ENCODE data around the gene TAL1.

TAL1 gene

DNA sequence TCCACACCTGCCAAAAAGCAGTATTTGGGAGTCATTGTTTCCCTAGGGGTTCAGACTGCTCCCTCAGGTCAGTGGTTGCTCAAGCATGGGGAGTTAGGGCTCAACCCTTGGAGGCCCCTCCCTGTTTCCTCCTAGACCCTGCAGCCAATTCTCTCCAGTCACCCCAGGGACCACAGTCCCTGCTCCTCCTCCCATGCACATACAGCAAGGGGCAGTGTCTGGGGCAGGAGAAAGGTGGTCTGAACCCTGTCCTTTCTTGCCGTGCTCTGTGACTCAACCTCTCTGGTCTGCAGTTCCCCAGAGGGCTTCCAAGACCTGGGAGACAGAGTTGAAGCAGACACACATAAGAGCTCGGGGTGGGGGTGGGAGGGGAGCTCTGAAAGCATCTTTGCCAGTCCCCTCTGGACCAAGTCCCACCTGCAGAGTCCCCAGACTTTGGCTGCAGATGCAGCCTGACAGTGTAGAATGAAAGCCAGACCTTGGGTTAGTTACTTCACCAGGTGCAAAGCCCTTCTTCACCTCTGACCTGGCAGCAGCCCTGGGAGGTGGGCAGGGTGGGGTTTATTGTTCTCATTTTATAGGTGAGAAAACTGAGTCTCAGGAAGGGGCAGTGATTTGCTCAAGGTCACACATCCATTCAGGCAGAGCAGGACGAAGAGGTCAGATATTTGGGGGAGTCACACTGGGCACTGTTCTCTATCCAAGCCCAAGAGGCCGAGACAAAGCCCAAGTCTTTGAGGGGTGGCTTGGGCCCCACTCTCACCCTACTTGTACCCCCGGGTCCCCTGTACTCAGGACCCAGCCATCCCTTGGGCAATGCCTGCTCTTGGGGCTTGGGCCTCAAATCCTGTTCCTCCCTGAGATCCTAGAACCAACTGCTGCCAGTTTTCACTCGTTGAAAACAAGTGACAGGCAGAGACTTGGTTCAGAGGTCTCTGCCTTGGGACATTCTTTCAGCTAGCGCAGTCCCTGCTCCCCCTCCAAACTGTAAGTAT, 42.9 kb downstream of the TAL1 start:
- DNase-seq (ENCODE audit: low spot score), result no peak

DNA sequence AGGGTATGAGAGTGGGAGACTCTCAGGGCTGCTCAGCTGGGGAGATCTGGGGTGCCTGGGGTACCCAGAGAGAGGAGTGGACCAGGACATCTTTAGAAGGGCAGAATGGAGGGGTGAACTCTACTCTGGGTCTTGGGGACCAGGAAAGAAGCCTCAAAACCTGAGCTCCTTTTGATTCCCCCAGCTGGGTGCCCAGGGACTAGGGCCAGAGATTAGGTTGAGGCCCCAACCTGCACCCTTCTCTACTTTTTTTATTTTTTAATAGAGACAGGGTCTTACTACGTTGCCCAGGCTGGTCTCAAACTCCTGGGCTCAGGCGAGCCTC, 44.1 kb downstream of the TAL1 start:
- no peak for DNase-seq (ENCODE audit: low spot score)

DNA sequence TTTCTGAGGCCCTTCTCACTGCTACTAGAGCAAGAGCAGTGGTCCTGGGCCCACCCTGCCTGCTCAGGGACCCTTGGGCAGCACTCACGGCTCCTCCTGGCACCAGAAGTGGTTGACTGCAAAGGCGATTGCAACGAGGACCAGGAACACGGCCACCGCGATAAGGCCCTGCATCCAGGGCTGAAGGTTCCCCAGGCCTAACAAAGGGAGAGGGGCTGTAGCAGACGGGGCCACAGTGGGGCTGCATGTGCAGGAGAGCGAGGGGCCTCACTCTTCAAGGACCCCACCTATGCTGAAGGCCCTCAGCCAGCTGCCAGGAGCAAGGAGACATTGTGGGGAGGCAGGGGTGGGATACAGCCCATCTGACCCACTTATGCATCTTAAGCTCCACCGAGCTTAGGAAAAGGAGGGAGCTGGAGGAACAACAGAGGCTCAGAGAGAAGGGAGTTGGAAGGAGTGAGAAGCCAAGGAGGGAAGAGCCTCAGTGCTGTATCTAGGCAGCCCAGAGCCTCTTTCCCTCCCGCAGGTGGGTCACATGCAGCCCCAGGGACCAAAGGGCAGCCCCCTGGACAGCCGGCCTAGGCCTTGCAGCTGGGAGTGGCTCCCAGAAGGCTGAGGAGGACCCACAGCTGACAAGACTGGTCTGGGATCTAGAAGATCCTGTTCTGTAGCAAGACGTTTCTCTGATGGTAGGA, 44.6 kb downstream of the TAL1 start:
- no peak for DNase-seq (ENCODE audit: low spot score)

DNA sequence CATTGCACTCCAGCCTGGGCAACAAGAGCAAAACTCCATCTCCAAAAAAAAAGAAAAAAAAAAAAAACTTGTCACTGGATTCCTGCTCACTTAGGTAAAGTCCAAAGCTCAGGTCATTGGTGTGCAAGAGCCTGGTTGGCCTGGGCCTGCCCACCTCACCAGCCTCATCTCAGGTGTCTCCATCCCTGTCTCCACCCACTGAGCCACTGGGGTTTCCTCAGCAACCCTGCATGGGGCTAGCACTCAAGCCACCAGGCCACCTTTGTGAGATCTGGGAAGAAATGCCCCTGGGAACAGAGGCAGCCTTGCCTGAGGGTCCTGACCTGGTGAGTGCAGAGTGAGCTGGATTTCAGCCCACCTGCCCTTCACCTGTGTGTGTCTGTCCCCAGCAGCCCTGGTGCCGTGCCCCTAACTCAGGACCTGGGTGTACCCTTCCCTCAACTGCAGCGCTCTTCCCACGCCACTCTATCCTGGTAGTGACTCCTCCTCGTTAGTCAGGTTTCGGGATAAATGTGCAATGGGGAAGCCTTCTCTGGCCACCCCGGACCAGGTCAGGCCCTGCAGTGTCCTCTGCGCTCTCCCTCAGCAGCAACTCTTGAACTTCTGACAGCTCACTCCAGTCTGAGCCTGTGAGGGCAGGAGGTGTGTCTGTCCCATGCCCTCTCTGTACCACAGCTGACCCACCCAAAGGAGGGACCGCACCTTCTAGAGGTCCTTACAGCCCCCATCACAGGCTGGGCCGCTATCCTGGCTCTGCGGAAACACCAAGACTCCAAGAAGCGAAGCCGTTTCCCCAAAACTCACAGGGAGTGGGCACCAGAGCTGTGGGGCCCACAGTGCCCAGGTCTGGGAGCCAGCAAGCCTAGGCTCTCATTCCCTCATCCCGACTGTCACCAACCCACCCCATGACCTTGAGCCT, 45.5 kb downstream of the TAL1 start:
- DNase-seq (ENCODE audit: low spot score), result no peak

DNA sequence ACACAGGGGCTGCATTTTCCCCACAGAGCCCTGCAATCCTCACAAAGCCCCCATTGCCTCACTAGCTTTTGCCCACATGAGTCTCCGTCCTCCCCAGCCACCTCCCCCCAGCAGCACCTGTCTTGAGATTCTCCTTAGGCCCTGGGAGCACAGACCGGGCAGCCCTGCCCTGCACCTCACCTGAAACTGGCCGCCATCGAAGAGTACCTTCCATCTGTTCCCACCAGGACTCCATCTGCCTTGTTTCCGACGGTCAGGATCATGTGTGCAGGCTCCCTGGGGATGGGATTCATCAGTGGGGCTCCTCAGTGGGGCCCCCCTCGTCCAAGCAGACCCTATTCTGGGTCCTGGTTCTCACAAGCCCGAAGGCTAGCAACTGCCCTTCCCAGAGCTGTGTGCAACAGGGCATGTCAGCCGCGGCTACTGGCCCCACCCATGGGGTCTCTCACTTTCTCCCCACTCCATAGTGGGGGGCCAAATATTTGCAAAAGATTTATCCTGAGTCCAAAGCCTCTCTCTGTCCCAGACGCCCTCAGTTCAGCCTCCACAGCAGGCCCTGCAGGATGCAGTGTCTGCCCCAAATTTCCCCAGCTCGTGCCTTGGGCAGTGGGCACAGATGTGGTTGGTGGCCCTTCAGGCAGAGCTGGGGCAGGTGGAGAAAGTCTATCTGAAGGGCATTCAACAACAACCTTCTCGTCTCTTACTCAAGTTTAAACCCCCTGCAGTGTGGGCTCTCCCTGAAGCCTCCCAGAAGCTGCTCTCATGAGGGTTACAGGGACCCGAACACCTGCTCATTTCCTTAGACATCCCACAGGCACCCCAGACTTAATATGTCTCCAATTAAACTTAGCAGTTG, 47.0 kb downstream of the TAL1 start:
- DNase-seq (ENCODE audit: low spot score), result no peak

DNA sequence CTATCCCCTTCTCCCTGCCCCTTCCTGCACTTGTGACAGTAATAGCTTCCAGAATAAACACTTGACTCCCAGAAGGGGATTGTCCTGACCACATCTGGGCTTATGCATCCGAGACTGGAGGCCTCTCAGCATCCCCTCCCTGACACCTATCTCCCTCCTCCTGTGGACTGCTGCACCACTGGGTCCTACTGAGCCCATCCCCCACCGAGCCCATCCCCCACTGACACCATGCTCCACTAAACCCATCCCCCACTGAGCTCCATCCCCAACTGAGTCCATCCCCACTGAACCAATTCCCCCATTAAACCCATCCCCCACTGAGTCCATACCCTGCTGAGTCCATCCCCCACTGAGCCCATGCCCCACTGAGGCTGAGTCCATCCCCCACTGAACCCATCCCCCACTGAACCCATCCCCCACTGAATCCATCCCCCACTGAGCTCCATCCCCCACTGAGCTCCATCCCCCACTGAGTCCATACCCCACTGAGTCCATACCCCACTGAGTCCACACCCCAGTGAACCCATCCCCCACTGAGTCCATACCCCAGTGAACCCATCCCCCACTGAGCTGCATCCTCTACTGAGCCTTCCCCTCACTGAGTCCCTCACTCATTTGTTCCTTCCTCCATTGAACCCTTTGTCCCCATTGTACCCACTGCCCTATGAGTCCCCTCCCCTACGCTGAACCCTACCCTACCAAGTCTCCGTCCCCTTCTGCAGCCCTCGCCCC, 47.8 kb downstream of the TAL1 start:
- no peak for DNase-seq (ENCODE audit: low spot score)

DNA sequence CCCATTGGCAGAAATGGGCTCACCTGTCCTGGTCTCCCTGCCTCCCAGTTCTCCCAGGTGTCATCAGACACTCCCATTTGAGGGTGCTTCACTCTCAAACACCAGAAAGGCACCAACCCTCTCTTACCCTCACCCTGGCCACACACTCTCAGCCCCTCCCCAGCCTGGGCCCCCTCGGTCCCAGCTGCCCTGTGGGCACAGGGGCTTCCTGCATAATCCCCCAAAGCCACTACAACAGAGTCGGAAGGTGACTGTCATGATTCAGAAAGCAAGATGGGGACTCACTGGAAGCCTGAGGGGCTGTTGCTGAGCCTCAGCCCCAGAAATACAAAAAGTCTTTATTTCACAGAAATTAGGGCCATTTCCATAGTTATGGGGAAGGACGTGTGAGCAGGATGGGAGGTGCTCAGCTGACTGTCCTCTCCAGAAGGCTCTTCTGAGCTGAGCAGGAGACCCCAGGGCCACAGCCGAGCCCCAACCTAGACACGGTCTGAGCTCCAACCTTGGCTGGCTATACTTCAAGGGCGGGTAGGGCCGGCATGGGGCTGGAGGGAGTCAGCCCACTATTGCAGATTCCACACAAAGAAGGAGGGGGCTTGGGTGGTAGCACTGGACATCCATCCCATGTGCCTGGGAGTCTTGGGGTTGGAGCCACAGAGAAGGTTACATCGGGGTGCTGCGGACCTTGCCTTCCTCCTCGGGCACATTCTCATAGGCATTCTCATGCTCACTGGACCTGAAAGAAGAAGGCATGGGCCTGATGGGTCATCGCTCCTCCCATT, 48.5 kb downstream of the TAL1 start:
- no peak for DNase-seq (ENCODE audit: low spot score)

DNA sequence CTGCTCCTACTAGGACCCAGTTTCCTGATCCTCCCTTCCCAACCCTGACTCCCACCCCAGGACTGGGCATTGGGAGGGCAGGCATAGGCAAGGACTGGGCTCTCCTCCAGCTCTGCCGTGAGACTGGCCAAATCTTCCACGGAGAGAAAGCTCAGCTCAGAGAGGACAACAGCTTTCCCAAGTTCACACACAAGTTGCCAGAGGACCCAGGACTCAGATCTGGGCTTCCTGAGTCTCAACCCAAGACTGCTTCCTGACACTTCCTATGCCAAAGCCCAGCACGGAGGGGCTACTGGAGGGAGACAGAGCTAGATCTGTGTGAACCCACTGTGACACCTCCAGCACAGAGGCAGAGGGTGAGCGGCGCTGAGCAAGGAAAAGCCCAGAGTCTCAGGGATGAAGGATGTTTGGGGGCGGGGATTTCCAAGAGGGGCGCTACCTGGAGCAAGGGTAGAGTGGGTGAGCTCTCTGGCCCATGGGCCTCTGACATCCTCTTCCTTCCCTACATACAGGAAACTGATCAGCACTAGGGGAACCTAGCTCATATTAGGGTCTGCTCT, 49.3 kb downstream of the TAL1 start:
- no peak for DNase-seq (ENCODE audit: low spot score)

DNA sequence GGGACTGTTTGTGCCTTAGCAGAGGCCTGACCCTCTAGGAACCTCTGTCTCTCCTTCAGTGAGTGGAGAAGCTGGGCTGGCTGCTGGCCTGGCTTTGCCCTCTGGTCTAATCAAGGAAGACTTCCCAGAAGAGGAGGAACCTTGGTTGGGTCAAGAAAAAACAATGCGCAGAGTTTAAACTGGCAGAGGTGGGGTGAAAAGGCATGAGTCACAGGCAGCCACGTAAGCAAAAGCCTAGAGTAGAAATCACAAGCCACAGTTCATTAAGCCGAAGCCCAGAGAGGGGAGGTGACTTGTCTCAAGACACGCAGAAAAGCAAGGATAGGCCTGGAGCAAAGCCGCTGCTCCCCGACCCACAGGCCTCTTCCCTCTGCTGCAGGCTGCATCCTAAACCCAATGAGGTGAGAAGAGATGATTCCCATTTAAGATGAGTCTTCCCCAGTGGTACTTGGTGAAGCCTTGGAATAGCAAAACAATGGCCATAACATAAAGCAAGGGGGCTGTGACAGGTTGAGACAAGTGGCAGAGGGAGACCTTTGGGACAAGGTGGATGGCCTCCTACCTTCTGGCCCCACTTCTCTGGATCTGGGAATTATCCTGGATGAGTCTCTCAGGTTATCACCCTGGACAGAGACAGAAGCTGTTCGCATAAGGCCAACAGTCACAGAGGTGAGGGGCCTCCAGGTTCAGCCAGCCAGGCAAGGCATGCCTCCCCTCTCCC, 49.9 kb downstream of the TAL1 start:
- DNase-seq (ENCODE audit: low spot score), result no peak

DNA sequence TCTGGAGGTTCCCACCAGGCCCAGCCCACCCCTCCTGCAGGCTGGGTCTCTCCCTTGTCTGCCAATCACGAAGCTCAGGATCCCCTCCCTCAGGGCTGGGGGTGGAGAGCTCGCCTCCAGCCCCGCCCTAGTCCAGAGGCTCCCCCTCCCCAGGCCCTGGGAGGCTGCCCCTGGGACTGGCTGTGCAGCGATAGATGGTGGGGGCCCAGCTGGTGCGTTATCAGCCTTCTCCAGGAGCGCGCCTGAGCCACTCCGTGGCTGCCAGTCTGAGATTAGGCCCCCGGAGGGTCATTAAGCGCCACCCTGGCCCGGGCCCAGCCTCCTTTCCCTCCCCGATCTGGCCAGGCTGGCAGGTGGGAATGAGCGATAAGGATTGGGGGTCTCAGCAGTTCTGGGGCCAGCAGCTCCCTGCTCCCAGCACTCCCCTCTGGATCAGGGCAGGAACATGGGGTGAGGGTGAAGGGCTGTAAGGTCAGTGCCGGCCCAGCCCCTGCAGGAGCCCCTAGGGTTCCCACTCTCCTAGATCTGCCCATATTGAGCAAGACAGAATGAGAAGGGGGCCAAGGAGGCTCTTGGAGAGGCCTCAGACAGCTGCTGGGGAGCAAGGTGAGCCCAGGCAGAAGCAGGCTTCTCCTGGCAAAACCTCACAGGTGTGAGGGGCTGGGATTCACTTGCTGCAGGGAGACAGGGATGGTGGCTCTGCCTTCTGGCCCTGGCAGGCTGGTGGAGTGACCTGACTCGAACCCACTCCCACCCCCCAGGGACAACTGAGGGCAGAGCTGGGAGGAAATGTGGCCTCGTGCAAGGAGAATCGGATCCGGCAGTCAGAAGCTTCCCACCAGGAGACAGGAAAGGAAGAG, 50.7 kb downstream of the TAL1 start:
- DNase-seq (ENCODE audit: low spot score), result no peak

DNA sequence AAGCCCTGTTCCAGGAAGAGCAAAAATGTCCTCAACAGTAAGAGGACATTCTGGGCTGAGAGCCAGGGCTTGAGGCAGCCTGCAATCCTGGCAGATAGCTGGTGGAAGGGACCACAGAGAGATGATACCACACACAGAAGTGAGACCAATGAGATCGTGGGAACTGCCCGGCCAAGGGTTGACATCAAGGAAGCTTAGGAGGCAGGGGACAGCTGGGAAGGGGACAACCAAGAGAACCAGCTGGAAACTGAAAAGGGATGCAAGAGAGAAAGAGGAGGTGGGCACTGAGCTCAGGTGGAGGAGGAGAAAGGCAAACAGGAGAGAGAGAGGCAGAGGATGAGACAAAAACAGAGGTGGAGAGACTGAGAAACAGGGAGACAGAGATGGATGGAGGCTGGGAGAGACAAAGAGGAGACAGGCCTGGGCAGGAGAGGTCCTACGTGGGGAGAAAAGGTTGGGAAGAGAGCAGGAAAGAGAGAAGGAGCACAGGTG, 51.4 kb downstream of the TAL1 start:
- no peak for DNase-seq (ENCODE audit: low spot score)

DNA sequence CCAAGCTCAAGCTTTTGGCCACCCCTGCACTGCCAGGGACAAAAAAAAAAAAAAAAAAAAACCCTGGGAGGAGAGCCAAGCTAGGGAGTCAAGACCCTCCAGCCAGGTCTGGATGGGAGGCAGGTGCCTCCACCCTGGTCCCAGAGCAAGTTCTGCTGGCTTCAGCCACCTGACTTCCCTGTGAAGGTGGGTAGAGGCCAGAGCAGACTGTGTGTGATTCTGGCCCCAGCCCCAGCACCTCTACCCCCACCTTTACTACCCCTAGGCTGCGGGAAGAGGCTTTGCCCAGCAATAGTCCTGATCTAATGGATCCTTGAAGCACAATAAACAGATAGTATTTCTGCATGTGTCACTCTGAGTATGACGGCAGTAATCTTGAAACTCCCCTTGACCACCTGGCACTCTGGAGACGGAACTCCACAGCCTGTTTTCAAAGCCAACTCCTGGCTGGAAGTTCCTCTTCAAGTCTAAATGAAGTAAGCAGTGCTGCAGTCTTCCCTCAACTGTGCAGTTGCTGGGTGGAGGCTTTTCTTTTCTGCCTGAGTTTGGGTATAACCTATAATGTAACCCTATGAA, 51.9 kb downstream of the TAL1 start:
- DNase-seq (ENCODE audit: low spot score), result no peak

DNA sequence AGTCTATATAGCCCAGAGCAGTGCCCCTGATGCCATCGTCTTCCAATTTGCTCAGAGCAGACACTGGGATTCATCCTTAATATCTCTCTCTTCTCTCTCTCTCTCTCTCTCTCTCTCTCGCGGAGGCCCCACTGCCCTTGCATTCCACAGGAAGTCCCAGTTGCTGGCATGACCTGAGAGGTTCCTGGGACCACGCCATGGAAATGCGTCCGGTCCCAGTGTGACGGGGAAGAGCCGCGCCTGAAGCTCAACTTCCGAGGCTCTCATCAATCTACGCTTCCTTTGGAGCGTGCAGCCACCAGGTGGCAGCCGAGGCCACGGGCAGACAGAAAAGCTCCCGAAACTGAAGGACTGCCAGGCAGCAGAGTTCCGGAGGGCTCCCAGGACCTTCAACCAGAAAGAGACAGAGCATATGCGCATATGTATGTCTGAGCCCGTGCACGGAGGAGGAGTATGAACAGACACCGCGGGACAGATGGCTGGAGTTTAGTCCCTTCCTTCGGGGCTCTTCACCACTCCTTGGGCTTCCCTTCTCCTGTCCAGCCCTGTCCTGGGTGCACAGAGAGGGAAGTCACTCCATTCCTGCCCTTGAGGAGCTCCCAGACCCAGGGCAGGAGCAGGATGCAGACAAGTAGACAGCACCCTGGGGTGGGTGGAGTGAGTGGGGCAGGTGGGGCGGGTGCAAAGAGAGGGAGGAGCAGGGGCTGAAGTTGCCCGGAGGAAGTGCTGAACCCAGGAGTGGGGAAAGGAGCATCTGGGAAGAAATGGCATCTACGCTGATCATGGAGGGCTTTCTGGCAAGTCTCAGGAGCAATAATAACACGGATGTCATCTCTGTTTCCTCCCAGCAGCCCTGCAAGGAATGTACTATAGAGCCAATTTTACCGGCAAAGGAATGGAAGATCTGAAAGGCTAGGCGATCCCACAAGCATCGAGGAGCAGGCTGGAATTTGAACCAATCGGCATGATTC, 52.7 kb downstream of the TAL1 start:
- peak; percentile 93 for DNase-seq (ENCODE audit: low spot score)

DNA sequence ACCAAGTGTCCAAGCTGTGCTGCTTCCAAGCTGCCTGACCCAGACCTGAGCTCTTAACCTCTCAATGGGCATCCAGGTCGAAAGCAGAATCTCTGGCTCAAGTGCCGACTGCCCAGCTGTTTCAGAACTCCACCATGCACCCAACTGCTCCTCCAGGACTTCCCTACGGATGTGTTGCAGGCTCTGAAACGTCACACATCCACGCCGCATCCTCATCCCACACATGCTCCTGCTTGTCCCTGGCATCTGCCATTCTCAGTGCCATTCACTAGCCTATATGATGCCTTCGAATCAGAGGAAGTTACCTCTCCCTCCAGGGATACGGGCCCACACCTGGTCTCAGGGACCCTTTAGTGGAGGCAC, 53.4 kb downstream of the TAL1 start:
- DNase-seq (ENCODE audit: low spot score), result no peak

DNA sequence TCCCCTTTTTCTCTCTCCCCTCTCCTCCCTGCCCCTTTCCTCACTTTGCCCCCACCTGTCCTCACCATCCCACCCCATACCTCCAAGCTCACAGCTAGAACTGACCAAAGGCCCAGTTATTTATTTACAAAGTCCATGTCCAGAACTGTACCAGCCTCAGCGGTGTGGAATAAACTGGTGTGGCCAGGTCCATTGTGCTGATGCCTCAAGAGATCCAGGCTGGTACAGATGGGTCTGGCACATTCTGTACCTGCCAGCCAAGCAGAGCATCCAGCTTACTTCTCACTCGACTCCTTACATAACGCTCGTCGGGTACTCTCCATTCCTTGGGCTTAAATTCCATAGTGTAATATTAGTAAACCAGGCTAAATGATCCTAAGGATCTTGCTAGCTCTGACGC, 54.0 kb downstream of the TAL1 start:
- DNase-seq (ENCODE audit: low spot score), result no peak

DNA sequence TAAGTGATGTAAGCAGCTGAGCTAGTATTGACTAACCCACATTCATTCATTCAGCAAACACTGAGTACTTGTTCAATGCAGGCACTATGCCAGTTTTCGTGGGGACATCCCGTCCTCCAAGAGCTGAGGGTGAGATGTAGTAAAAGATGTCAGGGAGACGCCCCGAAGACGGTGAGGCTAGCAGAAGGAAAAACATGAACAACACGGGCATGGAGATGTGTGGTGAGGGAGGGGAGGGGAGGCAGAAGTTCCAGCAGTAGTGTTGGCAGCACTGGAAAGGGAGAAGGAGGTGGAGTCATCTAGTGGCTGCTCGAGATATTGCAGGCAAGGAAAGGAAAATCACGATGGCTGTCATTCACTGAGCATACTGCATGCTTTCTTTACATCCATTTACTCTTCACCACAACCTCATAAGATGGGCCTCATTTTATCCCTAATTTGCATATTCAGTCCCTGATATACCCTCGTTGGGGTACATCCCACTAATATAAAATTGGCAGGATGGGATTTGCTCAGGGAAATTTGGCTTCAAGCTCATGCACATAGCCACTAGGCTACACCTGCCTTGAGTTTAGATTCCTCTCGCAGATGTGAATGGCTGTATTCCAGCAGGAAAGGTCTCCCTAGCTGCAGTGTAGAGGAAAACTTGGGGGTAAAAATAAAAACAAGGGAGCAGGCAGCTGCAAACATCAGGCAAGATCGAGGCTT, 56.6 kb downstream of the TAL1 start:
- peak; percentile 60 for DNase-seq (ENCODE audit: low spot score)

Data from kidney capillary endothelial cell (primary cell).